HG02884 (cell line): ENCODE measurements around the gene GALC.

Experiments used
- ATAC-seq: cut with Tn5 transposase; IDR thresholded peaks from one replicate; pipeline ENCODE4 v1.9.1; 2021; ENCODE audit warnings: mild to moderate bottlenecking, moderate library complexity; ENCODE audit not compliant: unreplicated experiment

GALC gene

DNA sequence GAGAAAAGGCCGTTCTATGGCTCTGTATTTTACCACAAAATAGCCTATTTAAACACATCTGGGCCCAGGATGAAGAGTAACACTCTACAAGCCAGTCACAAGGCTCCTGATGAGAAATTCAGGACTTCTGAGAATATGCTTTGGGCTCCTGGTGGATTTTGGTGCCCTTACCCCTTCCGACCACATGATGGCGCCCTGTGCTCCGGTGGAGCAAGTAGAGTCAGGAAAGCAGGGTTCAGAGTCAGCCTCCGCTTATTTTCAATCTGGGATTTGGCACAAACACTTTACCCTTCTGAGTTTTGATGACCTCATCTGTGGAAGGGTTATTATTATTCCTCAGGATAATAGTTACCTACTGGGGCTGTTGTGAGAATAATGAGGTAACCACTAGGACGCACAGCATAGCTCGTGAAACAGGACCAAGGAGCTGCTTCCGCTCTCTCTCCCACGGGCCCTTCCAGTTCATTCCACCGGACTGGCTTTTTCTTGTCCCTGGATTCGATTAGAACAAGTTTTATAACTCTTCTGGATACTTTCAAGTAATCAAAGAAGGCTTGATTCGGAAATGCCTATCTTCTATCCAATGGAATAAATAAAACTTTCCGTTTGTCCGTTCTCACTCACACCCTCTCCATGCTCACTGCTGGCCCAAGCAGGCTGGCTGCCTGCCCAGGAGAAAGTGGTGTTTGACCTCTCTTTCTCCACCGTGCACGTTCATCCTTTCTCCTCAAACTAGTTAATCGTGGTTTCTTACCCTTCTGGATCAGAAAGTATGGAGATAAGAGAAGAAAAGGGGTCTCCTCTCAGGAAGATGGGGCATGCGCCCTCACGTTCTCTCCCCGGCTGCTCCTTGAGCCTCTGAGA is 104.6 kb downstream of the GALC start:
- ATAC-seq = peak; percentile 67

- no peak for ATAC-seq
Measured at GRCh38 chr14:87883750-87884149, 109.2 kb downstream of the GALC start.
